Retina (tissue), 1 donor: ENCODE measurements around the gene TOB2.

Source experiments
- DNase-seq: peaks from one replicate; pipeline ENCODE4 v3.0.0-alpha.2; 2016

TOB2 gene

DNA sequence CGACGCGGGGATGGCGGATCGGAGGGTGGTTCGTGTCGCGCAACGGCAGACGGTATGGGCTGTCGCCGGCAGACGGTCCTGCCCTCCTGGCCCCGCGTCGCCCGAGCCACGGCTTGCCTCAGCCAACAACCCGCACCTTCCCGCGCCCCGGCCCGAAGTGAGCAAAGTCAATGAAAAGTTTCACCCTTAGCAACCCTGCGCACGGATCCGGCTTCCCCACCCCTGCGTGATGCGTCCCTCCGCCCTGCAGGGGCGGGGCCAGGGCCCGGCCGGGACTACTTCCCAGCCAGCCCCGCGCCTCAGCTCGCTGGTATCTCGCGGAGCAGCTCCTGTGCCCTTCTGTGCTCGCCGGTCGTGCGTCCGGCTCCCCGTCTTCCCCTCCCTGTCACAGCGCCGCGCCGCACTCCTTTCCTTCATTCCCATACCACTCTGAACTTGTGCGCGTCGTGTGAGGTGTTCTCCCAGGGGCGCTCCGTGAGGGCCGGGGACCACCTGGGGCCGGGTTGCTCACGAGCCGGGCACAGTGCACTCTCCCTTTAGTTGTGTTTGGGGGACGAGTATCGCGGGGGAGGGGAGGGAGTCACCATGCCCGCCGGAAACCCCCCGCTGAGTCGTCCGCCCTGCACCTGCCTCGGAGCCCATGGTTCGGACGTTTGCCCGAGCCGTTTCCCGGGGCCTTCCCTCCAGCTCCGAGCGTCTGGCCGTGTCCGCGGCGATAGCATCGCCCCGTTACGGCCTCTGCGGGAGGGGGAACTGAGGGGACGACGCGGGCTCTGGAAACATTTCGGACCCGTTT, at the start of gene TOB2:
TOB2 (minus strand) TSS at position 163 of the 796 bp plus-strand sequence. CDS start 9,456 bp downstream, outside the sequence.
- DNase-seq = peak; percentile 97

GRCh38 chr22:41491374-41492100, 44.9 kb upstream of the TOB2 start:
- no peak for DNase-seq

- DNase-seq = no peak
Observed at GRCh38 chr22:41488596-41489385, 42.2 kb upstream of the TOB2 start.

- DNase-seq = no peak
Observed at GRCh38 chr22:41488076-41488475, 41.5 kb upstream of the TOB2 start.

- no peak for DNase-seq
Observed at GRCh38 chr22:41487037-41487935, 40.7 kb upstream of the TOB2 start.

GRCh38 chr22:41485033-41485432, 38.4 kb upstream of the TOB2 start:
- DNase-seq = no peak

DNA sequence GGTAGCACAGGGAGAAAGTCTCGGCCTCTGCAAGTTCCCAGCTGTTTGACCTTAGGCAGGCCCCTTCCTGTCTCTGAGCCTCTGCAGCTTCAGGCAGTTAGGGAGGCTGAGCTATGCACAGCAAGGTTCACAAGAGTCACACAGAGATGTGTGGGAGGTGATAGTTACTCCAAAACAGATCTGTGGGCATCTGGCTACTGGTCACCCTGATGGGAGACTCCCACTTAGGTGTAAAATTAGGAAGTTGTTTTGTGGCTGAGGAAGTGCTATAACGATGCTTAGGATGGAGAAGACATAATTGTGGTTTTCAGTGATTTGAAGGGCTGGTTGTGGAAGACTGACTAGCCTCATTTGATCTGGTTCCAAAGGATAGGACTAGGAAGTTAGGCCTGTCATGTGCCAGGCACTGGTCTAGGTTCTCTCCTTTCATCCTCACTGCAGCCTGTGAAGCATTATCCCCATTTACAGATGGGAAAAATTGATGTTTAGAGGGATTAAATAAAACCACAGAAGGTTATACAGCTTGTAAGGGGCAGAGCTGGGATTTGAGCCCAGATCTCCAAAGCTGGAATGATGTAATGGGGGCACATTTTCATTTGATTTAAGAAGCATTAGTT, 35.8 kb upstream of the TOB2 start:
- DNase-seq = no peak

- DNase-seq = no peak
Observed at GRCh38 chr22:41481925-41482318, 35.3 kb upstream of the TOB2 start.

DNA sequence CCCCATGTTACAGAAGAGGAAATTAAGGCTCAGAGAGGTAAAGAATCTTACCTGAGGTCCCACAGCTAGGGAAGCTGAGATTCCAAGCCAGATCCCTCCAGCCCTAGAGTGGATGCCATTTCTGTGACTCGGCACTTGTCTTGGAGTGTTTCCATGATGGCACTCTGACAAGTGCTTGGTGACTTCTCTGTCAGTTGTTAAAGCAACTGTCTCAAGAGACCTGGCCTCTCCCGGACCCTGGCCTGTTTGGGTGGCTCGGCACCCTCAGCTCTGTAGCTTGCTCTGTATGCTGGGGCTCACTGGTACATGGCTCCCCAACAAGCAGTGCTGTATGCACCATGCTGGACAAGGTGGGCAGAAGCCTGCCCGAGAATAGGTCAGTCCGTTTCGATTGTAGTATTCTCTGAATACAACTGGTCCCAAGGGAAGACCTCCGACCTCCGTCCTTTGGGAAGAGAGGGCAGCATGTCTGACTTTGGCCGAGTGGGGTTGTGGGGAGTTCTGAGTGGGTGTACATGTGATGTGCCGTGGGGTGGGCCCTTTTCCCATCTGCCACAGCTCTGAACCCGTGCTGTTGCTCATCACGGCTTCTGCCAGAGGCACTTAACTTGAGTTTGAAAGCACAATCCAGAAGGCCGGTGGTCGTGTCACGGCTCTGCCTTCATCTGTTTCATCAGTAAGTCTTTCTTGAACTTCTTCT, 34.7 kb upstream of the TOB2 start:
- no peak for DNase-seq

DNA sequence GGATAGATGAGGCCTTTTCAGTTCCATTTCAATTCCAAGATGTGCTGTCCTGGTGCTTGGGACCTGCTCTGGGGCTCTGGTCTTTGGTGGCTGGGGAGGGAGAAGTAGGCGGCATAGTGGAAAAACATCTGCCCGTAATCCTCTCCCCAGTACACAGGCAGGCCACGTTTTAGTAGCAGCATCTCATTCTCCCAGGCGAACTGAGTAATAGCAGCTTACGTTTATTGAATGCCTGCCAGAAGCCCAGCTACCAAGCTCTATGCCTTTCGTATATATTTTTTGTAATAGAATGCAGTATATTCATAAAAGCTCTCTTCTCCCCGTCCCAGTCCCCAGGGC, 33.8 kb upstream of the TOB2 start:
- DNase-seq = no peak

DNA sequence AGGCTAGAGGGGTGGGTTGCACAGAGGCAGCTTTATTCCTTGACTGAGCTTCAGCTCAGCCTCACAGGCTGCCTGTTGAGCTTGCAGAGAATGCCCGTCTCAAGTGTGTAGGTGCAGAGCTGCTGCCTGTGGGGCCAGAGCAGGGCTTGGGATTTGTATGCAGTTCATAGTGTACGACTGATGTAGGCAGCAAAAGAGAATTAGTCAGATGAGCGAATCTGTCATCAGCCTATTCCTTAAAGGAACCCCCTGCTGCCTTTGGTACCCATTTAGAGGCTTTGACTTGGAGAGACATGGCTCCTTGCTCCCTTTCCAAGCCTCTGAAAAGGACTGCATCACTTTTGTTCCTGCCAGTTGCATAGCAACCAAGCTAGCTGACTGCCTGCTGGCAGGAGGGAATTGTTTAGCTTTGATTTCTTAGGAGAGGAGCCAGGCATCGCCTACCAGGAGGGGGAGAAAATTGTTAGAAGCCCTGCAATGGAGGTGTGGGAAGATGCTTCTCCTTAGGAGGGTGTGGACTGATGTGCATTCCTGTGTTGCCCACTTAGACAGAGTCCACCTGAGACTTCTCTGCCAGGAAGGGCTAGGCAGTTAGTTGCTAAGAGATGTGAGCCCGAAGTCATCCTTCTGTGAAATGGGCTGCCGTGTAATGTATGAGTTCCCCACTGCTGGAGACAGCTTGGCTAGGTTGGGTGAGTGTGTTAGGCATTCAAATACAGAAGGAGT, 33.2 kb upstream of the TOB2 start:
- DNase-seq = peak; percentile 61

- no peak for DNase-seq
Observed at GRCh38 chr22:41478891-41479521, 32.4 kb upstream of the TOB2 start.

GRCh38 chr22:41478473-41478872, 31.9 kb upstream of the TOB2 start:
- no peak for DNase-seq

GRCh38 chr22:41474872-41475451, 28.4 kb upstream of the TOB2 start:
- no peak for DNase-seq

DNA sequence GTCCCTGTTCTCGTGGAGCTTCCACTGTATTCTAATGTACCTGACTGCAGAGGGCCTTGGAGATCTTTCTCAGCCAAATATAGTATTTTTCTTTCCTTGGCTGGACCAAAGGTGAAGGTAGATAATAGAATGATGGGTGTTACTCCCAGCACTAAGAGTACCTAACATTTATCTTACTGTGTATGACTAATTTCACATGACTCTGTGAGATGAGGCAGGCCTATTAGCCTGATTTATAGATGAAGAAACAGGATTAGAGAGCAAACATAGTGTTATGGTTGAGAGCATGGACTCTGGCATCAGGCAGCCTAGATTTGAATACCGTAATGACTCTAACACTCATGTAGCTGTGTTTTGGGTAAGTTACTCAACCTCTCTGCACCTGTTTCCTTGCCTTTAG, 25.0 kb upstream of the TOB2 start:
- no peak for DNase-seq

DNA sequence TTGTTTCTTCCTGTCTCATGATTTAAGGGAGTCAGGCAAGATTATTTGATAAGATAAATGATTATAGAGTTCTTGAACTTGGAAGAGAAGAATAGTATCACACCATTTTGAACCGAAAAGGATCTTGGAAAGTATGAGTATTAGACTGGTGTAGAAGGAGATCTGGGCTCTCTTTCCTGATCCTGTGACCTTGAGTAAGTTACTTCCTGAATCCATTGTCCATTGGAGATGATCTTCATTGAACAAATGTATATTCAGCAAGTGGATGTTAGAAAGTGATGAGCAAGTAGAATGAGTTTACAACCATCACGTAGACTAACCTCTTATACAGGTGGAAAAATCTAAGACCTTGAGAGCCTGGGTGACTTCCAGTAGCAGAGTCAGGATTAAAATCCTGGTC, 24.3 kb upstream of the TOB2 start:
- DNase-seq = no peak

DNA sequence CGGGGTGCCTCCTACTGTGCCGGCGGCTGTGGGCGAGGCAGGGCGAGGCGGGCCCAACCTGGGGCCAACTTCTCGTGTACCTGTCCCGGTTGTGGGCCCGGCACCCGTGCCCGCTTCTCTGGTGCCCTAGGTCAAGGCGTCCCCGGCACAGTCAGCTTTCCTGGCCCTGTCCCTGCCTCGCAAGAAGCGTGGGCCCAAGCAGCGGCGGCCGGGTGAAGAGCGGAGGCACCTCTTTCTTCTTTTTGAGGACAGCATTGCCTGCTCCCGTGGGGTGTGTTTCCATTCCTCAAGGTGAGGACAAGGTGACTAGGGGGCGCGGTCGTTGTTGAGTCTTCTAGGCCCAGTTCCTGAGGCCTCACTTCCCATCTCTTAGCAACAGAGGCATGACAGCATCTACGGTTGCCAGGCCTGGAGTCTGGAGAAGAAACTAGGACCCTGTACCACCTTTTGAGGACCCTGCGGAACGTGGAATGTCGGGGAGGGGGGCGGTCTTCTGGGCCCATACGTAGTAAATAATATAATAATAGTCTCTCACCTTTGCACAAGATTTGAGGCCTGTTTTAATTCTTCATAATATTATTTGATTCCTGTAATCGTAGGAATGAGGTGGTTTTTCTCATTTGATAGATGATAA, 22.7 kb upstream of the TOB2 start:
- DNase-seq = no peak

GRCh38 chr22:41468381-41469217, 22.0 kb upstream of the TOB2 start, which contains the start of the genes ACO2 and PHF5A:
ACO2 (plus strand) TSS chr22:41469117; CDS start chr22:41469147, 30 bp downstream.
PHF5A (minus strand) TSS chr22:41468692; CDS start chr22:41468653, 39 bp downstream.
- peak; percentile 100 for DNase-seq
